Myocyte (in vitro differentiated cells): ENCODE data around the gene UBD. TPM values are rescaled to one million over a fixed set of nuclear protein-coding genes. Genes with fewer than 3 reads are reported as not detected.

ENCODE experiments used
- DNase-seq: peaks from one replicate; pipeline ENCODE4 v3.0.0-alpha.2; 2012; ENCODE audit warnings: low read depth
- total RNA-seq: library from RNA; depleted of rRNA; stranded (reverse); fragments of >200 nt; gene quantifications from 2 replicates; pipeline ENCODE4 v1.2.3, GENCODE V29; 2014

The UBD gene
- total RNA-seq, 1 donor from 2014 or later, result not detected

GRCh38 chr6:29524044-29524443, 35.5 kb downstream of the UBD start:
- DNase-seq, result no peak

- no peak for DNase-seq
These were observed 37.3 kb downstream of the UBD start for GRCh38 chr6:29522227-29522626.

GRCh38 chr6:29521006-29521680, 38.4 kb downstream of the UBD start:
- no peak for DNase-seq

GRCh38 chr6:29520232-29520631, 39.3 kb downstream of the UBD start:
- no peak for DNase-seq

- no peak for DNase-seq
These were observed 40.1 kb downstream of the UBD start for GRCh38 chr6:29519291-29520010.

GRCh38 chr6:29517728-29518440, 41.6 kb downstream of the UBD start:
- DNase-seq, result no peak

- DNase-seq, result no peak
These were observed 42.3 kb downstream of the UBD start for GRCh38 chr6:29517245-29517644.

- DNase-seq, result peak; percentile 80
These were observed 43.4 kb downstream of the UBD start for GRCh38 chr6:29516108-29516507.

GRCh38 chr6:29510746-29511300, 48.7 kb downstream of the UBD start:
- DNase-seq, result no peak

GRCh38 chr6:29510202-29510601, 49.3 kb downstream of the UBD start:
- DNase-seq, result no peak

GRCh38 chr6:29509711-29510110, 49.8 kb downstream of the UBD start:
- no peak for DNase-seq

- DNase-seq, result no peak
These were observed 50.3 kb downstream of the UBD start for GRCh38 chr6:29509239-29509638.

GRCh38 chr6:29507319-29507718, 52.2 kb downstream of the UBD start:
- DNase-seq, result no peak

GRCh38 chr6:29506446-29507067, 53.0 kb downstream of the UBD start:
- DNase-seq, result no peak

- no peak for DNase-seq
These were observed 53.7 kb downstream of the UBD start for GRCh38 chr6:29505808-29506207.

Other genes with a start within 250 kb of the UBD start
- not detected in 2 replicates for gene OR5V1, start 190.9 kb downstream of the UBD start, total RNA-seq
- not detected in 2 replicates for gene OR12D3, start 184.4 kb downstream of the UBD start, total RNA-seq
- gene OR12D2, start 164.1 kb downstream of the UBD start, total RNA-seq, result not detected in 2 replicates
- gene OR12D1, start 144.8 kb downstream of the UBD start, total RNA-seq, result not detected in 2 replicates
- gene OR10C1, start 120.4 kb downstream of the UBD start, total RNA-seq, result not detected in 2 replicates
- gene OR11A1, start 102.7 kb downstream of the UBD start, total RNA-seq, result not detected in 2 replicates
- not detected in 2 replicates for gene OR2H1, start 102.6 kb downstream of the UBD start, total RNA-seq
- not detected in 2 replicates for gene MAS1L, start 71.8 kb downstream of the UBD start, total RNA-seq
- gene OR2H2, start 25.4 kb upstream of the UBD start, total RNA-seq, result not detected in 2 replicates
- gene GABBR1, start 73.5 kb upstream of the UBD start, total RNA-seq, result 5.7 and 7.8 TPM in 2 replicates
- not detected in 2 replicates for gene MOG, start 97.4 kb upstream of the UBD start, total RNA-seq
- gene ZFP57, start 121.4 kb upstream of the UBD start, total RNA-seq, result not detected in 2 replicates
- 6.8 TPM in 2 replicates for gene HLA-F, start 163.7 kb upstream of the UBD start, total RNA-seq